Measurements from ENCODE around the gene ZBP1. TPM values are rescaled to one million over a fixed set of nuclear protein-coding genes. Genes with fewer than 3 reads are reported as not detected.

Gene ZBP1
- total RNA-seq, 2 donors from 2014 or later: 0.70 to 1.6 TPM

DNA sequence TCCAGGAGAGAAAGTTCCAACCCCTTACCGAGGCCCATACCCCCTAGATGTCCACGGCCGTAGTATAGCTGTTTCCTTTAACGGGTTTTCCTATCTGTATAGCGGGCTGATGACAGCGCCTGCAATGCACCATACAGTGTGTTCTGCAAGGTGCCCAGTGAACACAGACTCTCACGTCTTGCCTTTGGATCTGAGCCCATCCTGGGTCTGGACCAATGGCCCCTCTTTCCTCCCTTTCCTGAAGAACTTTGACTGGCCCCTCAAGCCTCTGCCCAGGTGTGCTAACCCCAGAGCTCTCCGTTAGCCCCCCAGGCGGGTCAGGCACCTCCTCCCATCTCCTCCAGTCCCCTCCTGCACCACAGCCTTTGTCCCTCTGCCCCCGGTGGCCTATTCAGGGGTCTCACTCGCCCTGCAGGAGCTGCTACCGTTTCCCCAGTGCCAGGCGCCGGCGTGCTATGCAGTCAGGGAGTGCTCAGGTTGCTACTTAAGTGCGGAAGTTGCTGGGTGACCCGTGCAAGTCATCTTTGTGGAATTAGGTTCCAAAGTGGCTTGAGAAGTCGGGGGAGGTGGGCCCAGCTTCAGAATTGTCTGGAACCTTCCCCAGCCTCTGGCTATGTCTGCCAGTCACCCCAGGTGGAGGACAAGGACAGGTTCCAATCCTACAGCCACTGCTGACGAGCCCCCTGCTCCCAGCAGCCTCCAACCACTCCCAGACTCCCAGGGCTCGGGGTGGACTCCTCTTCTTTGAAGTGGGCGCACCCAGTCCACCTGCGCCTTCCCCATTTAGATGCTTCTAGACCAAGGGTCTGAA is 35.0 kb upstream of the ZBP1 start:
- DNase-seq (no peak), ATAC-seq (replicated peaks in 1 of 2) (no peak)
- Mint-ChIP-seq H3K27me3 (ENCODE audit: low read depth) (no peaks in the 10 kb centered on the region), H3K27ac (no peak overlapping the region), H3K9me3 (no peaks in the 10 kb centered on the region), H3K36me3 (ENCODE audit: insufficient read depth in 2 of 2) (no peaks in the 10 kb centered on the region), H3K4me3 (no peak overlapping the region), H3K4me1 (ENCODE audit: low read depth) (peaks cover 17% of the 10 kb centered on the region)

DNA sequence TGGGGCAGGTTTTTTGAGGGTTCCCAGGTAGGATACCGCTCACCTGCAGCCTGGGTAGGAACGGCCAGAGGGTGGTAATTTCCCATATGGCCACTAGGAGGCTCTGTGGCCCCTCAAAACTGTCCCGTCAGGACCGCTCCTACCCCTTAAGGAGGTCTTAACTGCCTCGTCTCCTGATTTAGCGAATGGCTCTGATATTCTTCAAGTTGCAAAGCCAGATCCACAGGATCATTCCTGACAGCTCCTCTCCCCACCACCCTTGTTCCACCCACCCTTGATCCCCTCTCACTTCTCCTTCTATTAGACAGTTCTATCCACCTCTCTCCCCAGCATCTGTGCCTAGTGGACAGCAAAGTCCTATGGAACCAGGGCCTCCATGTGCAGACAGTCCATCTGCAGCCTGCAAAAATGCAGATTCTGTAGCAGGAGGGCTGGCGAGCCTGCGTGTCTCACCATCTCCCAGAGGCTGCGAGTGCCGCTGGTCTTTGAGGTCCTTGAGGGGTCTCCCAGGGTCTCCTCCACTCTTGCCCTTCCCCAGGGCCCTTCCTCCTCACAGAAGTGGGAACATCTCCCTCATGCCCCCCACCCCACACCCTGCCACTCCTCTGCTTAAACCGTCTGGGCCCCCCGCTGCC is 34.3 kb upstream of the ZBP1 start:
- ATAC-seq (replicated peaks in 1 of 2) (peak; percentile 75 to 77), DNase-seq (peak; percentile 49 to 60)
- Mint-ChIP-seq H3K4me1 (ENCODE audit: low read depth) (peaks cover 17% of the 10 kb centered on the region), H3K4me3 (no peak overlapping the region), H3K27me3 (ENCODE audit: low read depth) (no peaks in the 10 kb centered on the region), H3K27ac (no peak overlapping the region), H3K9me3 (no peaks in the 10 kb centered on the region), H3K36me3 (ENCODE audit: insufficient read depth in 2 of 2) (no peaks in the 10 kb centered on the region)

DNA sequence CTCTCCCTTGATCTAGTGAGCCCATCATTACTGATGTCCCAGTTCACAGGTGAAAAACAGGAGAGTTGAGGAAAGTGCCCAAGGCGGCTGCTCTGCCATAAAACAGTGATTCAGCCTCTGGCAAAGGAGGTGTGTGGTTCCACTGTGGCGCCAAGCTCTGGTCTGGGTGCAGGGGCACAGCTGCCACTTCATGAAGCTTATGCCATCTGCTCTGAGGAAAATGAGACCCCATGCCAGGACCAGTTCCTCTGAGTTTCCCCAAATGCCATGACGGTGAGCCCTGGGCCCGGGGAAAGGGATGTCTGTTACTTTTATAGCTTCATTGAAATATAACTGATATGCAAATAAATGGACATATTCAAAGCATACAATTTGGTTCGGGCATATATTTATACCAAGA is 33.7 kb upstream of the ZBP1 start:
- ATAC-seq (replicated peaks in 1 of 2): no peak
- DNase-seq: no peak

GRCh38 chr20:57653546-57653900 is 33.3 kb upstream of the ZBP1 start:
- H3K4me3 Mint-ChIP-seq: no peak overlapping the region
- H3K27ac Mint-ChIP-seq: no peak overlapping the region
- H3K9me3 Mint-ChIP-seq: no peaks in the 10 kb centered on the region
- no peak for DNase-seq
- no peaks in the 10 kb centered on the region for H3K27me3 Mint-ChIP-seq (ENCODE audit: low read depth)
- no peak for ATAC-seq (replicated peaks in 1 of 2)
- H3K4me1 Mint-ChIP-seq (ENCODE audit: low read depth): peaks cover 16% of the 10 kb centered on the region
- no peaks in the 10 kb centered on the region for H3K36me3 Mint-ChIP-seq (ENCODE audit: insufficient read depth in 2 of 2)

More for the DNA sequence above, 33.7 kb upstream of the ZBP1 start:
- Mint-ChIP-seq H3K4me3 (no peak overlapping the region), H3K9me3 (no peaks in the 10 kb centered on the region), H3K27me3 (ENCODE audit: low read depth) (no peaks in the 10 kb centered on the region), H3K27ac (no peak overlapping the region), H3K36me3 (ENCODE audit: insufficient read depth in 2 of 2) (no peaks in the 10 kb centered on the region), H3K4me1 (ENCODE audit: low read depth) (peaks cover 17% of the 10 kb centered on the region)

DNA sequence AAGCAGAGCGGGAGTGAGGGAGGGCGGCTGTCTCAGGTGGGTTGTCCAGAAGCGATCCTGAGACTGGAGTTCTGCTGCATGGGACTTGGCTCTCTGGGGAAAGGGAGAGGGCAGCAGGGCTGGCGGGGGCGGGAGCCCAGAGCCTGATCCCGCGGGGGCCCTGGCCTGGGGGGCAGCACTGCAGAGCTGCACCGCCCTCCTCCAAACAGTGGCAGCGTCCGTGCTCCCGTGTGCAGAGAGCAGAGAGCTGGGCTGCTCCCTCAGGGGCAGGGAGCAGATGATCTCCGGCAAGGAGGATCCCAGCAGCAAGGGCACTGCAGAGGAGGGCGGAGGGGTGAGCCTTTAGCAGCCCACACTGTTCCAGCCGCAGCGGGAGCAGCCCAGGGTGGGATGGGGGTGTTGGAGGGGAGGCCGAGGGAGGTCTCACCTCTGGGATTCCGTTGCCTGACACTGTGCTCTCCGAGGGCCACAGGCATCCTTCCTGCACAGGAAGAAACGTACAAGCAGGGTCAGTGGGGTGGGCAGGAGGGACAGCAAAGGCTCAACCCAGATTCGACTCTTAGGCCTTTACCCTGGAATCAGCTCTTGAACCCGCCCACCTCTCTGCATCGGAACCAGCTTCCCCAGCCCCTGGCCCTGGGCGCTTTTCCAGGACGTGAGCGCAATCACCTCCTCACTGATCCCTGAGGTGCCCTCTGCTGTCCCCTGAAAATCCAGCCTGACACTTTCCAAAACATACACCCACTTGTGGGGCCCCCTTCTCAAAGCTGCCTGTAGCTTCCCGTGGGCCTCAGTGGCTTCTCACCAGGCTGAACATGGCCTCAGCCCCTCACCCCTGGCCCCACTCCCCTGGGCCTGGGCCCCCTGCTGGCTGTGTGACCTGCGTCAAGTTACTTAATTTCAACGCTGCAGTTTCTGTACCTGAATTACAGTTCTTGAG is 32.6 kb upstream of the ZBP1 start:
- H3K27me3 Mint-ChIP-seq (ENCODE audit: low read depth): no peaks in the 10 kb centered on the region
- DNase-seq (no peak), ATAC-seq (replicated peaks in 1 of 2) (no peak)
- no peak overlapping the region for H3K27ac Mint-ChIP-seq
- H3K36me3 Mint-ChIP-seq (ENCODE audit: insufficient read depth in 2 of 2): no peaks in the 10 kb centered on the region
- H3K9me3 Mint-ChIP-seq: no peaks in the 10 kb centered on the region
- peaks cover 10% of the 10 kb centered on the region for H3K4me1 Mint-ChIP-seq (ENCODE audit: low read depth)
- H3K4me3 Mint-ChIP-seq: no peak overlapping the region

GRCh38 chr20:57651881-57652605 is 31.8 kb upstream of the ZBP1 start:
- H3K4me1 Mint-ChIP-seq (ENCODE audit: low read depth): peaks cover 7% of the 10 kb centered on the region
- DNase-seq (no peak), ATAC-seq (replicated peaks in 1 of 2) (no peak)
- no peaks in the 10 kb centered on the region for H3K9me3 Mint-ChIP-seq
- H3K36me3 Mint-ChIP-seq (ENCODE audit: insufficient read depth in 2 of 2): no peaks in the 10 kb centered on the region
- no peaks in the 10 kb centered on the region for H3K27me3 Mint-ChIP-seq (ENCODE audit: low read depth)
- no peak overlapping the region for H3K4me3 Mint-ChIP-seq
- H3K27ac Mint-ChIP-seq: no peak overlapping the region

- Mint-ChIP-seq H3K9me3 (no peaks in the 10 kb centered on the region), H3K4me1 (ENCODE audit: low read depth) (peaks cover 7% of the 10 kb centered on the region), H3K36me3 (ENCODE audit: insufficient read depth in 2 of 2) (no peaks in the 10 kb centered on the region), H3K27ac (no peak overlapping the region), H3K27me3 (ENCODE audit: low read depth) (no peaks in the 10 kb centered on the region), H3K4me3 (no peak overlapping the region)
- DNase-seq (no peak), ATAC-seq (replicated peaks in 1 of 2) (no peak)
Measured at GRCh38 chr20:57650756-57651483, 30.7 kb upstream of the ZBP1 start.

- H3K4me3 Mint-ChIP-seq: no peak overlapping the region
- H3K36me3 Mint-ChIP-seq (ENCODE audit: insufficient read depth in 2 of 2): no peaks in the 10 kb centered on the region
Measured at GRCh38 chr20:57650266-57650665, 30.0 kb upstream of the ZBP1 start.

DNA sequence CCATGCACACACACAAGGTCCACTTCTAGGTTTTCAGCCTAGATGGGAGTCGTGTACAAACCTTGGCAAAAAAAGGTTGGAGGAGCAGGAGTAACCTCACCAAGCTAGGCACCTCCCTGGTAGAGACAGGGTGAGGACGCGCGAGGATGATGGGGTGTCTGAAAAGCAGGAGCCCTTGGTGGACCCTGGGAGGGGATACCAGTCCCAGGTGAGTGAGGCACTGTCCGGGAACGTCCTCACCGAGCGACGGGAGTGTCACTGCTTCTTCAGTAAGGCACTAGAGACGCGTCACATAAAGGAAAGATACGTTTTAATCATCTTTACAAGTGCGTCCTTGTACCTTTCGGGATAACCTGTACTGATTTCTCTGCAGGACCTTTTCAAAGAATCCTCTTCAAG is 29.4 kb upstream of the ZBP1 start:
- peaks cover 5% of the 10 kb centered on the region for H3K4me1 Mint-ChIP-seq (ENCODE audit: low read depth)
- peaks cover under 1 to 2% of the 10 kb centered on the region in 2 donors for H3K9me3 Mint-ChIP-seq
- no peak overlapping the region for H3K27ac Mint-ChIP-seq
- no peak overlapping the region for H3K4me3 Mint-ChIP-seq
- no peaks in the 10 kb centered on the region for H3K27me3 Mint-ChIP-seq (ENCODE audit: low read depth)
- DNase-seq (no peak), ATAC-seq (replicated peaks in 1 of 2) (no peak)
- peaks cover 0 to 2% of the 10 kb centered on the region in 2 donors for H3K36me3 Mint-ChIP-seq (ENCODE audit: insufficient read depth in 2 of 2)

More at GRCh38 chr20:57650266-57650665, 30.0 kb upstream of the ZBP1 start:
- Mint-ChIP-seq H3K27ac (no peak overlapping the region), H3K4me1 (ENCODE audit: low read depth) (peaks cover 7% of the 10 kb centered on the region), H3K27me3 (ENCODE audit: low read depth) (no peaks in the 10 kb centered on the region), H3K9me3 (no peaks in the 10 kb centered on the region)
- DNase-seq (no peak), ATAC-seq (replicated peaks in 1 of 2) (no peak)

DNA sequence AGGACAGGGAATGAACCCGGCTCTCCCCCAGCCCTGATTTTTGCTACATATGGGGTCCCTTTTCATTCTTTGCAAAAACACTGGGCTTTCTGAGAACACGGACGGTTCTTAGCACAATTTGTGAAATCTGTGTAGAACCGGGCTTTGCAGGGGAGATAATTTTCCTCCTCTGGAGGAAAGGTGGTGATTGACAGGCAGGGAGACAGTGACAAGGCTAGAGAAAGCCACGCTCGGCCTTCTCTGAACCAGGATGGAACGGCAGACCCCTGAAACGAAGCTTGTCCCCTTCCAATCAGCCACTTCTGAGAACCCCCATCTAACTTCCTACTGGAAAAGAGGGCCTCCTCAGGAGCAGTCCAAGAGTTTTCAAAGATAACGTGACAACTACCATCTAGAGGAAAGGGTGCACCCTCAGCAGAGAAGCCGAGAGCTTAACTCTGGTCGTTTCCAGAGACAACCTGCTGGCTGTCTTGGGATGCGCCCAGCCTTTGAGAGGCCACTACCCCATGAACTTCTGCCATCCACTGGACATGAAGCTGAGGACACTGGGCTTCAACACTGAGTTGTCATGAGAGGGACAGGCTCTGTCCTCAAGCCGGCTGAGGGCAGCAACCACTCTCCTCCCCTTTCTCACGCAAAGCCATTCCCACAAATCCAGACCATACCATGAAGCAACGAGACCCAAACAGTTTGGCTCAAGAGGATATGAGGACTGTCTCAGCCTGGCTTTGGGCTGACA is 28.8 kb upstream of the ZBP1 start:
- peaks cover 0 to 3% of the 10 kb centered on the region in 2 donors for H3K36me3 Mint-ChIP-seq (ENCODE audit: insufficient read depth in 2 of 2)
- DNase-seq: no peak
- H3K4me1 Mint-ChIP-seq (ENCODE audit: low read depth): no peaks in the 10 kb centered on the region
- no peaks in the 10 kb centered on the region for H3K27me3 Mint-ChIP-seq (ENCODE audit: low read depth)
- peaks cover 3 to 5% of the 10 kb centered on the region in 2 donors for H3K9me3 Mint-ChIP-seq
- no peak overlapping the region for H3K27ac Mint-ChIP-seq
- ATAC-seq (replicated peaks in 1 of 2): no peak
- no peak overlapping the region for H3K4me3 Mint-ChIP-seq

DNA sequence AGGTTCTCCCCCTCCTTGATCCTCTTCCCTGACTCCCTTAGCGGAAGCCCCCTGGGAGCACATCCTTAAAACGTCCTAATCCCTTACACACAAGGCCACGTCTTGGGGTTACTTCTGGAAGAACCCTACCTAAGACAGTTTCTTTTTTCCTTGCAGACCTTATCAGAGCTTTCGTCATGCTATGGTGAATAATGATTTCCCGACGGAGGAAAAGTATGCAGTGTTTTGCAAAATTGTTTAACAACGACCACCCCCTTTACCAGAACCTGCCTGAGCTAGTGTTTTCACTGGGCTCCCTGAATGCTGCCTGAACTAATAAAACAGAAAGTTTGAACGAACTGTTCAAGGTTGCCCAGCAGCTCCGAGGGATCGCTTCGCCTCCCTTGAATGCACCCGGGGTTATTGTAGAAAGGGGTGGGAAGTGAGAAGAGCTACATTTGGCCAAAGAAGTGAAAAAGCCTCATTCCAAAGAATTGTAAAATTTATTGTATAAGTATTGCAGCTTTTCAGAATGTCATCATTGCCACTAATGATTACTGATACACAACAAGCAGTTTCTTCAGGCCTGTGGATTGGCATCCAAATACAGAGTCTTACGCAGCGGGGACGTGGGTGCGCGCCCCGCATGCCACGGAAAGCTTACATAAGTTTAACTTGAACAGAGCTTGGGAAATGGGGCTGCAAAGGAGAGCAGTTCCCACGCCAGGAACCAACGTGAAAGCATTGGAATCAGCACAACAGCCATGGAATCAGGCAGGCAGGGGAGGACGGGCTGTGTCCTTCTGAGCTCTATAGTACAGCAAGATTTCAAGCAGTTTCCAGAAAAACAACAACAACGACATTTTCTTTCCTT is 27.9 kb upstream of the ZBP1 start:
- no peak overlapping the region for H3K27ac Mint-ChIP-seq
- peaks cover 5 to 7% of the 10 kb centered on the region in 2 donors for H3K9me3 Mint-ChIP-seq
- H3K36me3 Mint-ChIP-seq (ENCODE audit: insufficient read depth in 2 of 2): peaks cover 2 to 3% of the 10 kb centered on the region in 2 donors
- H3K27me3 Mint-ChIP-seq (ENCODE audit: low read depth): no peaks in the 10 kb centered on the region
- H3K4me3 Mint-ChIP-seq: no peak overlapping the region
- no peak for ATAC-seq (replicated peaks in 1 of 2)
- H3K4me1 Mint-ChIP-seq (ENCODE audit: low read depth): no peaks in the 10 kb centered on the region
- DNase-seq: no peak

Data from activated T-cell treated with anti-CD3 and anti-CD28 coated beads, Interleukin-2, amount 50 U/mL, for 72 hours (primary cell).